ENCODE data around the gene SNRNP48.

The SNRNP48 gene, protein sequence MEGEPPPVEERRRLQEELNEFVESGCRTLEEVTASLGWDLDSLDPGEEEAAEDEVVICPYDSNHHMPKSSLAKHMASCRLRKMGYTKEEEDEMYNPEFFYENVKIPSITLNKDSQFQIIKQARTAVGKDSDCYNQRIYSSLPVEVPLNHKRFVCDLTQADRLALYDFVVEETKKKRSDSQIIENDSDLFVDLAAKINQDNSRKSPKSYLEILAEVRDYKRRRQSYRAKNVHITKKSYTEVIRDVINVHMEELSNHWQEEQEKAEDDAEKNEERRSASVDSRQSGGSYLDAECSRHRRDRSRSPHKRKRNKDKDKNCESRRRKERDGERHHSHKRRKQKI

DNA sequence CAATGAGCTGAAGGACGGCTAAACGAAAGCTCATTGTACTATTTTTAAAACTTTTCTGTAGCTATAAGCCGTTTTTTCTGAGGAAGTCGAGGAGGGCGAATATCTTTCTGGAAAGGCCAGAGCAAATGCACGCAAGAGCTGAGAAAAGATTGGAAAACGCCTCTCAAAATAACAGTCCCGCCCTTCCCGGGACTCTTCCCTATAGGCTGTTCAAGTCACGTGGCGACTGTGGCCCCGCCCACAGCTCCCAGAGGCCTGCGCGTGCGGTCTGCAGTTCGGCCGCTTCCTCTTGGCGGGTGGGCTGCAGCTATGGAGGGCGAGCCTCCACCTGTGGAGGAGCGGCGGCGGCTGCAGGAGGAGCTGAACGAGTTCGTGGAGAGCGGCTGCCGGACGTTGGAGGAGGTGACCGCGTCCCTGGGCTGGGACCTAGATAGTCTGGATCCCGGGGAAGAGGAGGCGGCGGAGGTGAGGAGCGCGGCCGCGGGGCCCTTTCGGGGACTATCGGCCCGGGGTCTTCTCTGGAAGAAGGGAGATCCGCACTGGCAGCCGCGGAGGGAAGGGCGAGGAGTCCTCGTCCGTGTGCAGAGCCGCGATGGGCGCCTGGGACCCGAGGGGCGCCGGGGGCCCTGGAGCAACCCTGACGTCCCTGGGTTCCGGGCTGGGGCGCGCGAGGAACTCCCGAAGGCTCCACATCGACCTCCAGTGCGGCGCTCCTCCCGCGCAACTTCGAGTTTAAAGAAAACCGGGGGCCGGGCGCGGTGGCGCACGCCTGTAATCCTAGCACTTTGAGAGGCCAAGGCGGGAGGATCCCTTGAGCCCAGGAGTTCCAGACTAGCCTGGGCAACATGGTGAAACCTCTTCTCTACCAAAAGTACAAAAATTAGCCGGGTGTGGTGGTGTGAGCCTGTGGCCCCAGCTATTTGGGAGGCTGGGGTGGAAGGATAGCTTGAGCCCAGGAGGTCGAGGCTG is at the start of gene SNRNP48:
Gene SNRNP48, plus strand, starts transcription at position 250 of the 969 bp plus-strand sequence. Its CDS starts 60 bp downstream, at position 310.
- DNase-seq, result peak; percentile 91

DNA sequence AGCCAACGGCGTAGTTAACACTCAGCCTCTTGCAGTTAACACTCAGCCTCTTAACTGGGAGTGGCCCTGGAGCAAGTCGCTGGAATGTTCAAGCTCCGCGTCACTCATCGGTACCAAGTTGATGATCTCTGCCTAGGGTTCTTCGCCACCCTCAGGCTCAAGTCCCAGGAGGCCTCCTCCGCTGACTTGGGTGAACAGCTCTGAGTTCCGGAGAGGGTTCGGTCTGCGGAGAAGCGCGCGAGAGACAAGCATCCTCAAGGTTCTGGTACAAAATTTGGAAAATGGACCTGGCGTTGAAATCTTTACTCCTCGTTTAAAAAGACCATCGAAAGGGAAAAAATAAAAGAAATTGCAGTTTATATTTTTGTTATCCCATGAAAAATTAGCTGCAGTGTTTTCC is 49.4 kb upstream of the SNRNP48 start:
- DNase-seq, result no peak

DNA sequence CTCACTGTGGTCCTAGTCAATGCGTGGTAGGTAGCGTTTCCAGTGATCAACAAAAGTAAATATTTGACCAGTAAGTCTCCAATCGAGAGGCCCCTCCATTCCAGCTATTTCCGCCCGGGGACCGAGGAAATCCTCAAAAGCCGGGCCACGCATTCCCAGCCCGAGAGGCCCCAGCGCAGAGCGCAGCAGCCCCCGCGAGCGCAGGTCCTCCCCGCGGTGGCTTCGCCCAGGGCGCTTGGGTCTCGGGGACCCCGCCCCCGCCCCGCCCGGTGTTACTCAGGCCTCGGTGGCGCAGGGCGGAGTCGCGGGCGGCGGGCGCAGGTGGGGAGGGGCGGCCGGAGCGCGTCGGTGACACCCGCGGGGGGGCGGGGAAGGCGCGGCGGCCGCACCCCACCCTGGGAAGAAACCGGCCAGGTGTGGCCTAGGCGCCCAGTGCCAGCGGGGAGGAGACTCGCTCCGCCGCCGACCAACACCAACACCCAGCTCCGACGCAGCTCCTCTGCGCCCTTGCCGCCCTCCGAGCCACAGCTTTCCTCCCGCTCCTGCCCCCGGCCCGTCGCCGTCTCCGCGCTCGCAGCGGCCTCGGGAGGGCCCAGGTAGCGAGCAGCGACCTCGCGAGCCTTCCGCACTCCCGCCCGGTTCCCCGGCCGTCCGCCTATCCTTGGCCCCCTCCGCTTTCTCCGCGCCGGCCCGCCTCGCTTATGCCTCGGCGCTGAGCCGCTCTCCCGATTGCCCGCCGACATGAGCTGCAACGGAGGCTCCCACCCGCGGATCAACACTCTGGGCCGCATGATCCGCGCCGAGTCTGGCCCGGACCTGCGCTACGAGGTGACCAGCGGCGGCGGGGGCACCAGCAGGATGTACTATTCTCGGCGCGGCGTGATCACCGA is 48.6 kb upstream of the SNRNP48 start, which contains the start of gene DSP:
Gene DSP, plus strand, starts transcription at position 497 of the 890 bp plus-strand sequence. Its CDS starts 245 bp downstream, at position 742.
- peak; percentile 49 for DNase-seq

DNA sequence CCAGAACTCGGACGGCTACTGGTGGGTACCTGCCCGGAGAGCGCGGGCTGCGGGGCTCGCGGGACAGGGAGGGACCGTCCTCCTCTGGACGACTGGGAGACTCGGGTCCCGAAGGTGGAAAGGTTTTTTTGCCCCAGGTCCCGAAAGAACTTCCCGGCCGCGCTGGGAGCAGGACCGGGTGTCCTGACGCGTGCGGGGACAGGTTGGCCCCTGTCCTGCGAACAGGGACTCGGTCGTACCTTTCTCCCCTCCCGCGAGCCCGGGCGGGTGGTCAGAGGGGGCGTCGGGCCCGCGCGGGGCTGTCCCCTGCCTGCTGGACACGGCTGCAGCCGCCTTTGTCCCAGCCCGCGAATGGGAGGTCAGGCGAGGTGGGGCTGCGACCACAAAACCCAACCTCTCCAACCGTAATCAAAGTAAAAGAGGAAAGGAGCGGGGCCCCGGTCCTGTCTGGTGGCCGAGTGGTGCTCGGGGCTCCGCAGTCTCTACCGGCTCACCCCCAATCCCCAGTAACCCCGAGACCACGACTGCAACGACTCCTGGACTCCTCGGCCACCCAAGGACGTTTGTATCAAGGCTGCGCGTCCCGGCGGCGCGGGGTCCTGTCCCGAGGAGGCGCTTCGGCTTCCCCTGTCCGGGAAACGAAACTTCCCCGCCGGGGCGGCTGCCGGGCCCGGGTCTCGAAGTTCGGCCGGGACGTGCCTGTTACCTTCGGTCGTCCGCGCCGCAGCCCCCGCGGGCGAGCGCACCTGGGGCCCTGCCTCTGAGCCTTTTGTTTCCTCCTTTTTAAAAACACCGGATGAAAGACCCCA is 47.7 kb upstream of the SNRNP48 start:
- DNase-seq, result no peak

DNA sequence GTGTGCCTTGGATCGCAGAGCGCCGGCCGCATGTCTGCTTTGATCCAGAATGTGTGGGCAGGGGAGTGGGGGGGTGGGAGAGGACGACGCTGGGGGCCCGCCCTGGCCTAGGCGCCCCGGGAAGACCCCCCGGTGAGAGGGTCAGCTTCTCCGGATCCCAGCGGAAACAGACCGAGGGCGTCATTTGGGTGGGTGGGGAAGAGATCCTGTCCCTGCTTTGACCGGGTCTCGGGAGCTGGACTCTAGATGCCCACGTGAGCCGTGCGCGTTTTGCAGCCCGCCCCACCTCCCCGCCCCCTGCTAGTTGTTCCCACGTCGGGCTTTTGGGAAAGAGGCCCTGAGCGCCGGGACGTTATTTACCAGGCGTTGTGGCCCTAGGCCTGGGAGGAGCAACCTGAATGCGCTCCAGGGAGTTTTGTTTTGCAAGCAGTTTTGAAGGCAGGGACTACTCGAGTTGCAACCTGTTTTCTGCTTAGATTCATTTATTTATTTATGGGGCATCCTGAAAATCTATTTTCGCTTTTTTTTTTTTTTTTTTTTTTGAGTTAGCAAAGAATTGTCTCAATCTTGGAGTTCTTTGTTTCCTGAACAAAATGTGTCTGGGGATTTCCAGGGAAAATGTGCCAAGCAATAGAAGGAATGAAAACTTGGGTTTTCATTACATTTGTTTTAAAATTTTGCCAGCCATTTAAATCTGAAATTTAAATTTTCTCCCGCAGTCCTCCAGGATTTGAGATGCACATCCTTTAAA is 46.9 kb upstream of the SNRNP48 start:
- peak; percentile 75 for DNase-seq

DNA sequence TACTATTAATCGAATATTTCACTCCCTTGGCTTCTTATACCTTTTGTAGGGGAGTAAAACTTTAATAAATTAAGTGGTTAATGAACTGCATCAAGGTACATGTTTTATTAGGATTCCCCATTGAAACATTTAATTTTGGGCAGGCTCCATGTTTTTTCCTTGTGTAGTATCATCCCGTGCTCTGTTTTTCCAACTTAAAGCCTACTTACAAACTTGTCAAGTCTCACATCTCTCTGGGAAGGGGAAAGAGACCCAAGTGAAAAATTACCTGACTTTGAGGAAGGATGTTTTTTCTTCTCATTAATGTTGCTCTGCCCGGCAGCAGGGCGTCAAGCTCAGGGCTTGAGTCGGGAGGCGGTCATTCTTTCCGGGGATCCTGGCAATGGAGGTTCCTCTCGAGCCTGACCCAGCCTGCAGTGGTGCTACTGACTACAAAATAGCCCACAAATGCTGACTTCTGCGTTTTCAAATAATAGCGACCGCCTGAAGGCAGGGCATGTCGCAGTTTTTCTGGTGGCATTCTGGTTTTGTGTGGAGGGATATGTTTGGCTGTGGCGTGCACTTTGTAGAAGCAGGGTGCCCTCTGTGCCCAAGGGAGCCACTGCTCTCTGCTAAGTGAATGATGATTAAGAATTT is 46.1 kb upstream of the SNRNP48 start:
- no peak for DNase-seq

DNA sequence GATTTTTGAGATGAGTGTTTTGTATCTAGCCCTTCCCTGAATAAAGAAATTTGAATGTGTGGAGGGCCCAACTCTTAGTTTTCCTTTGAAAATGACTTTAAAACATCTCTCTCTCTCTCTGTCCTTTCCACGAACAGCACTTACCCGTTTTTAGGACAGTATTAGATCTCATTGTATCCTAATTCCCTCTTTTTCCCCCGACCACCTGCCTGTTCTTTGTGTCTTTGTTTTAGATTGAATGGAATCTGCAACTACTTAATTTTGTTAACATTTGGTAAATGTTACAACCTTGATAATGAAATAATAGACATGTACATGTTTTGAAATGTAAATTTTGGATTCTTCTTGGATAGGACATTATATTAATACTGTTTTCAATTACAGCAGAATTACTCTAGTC is 45.4 kb upstream of the SNRNP48 start:
- DNase-seq, result no peak

DNA sequence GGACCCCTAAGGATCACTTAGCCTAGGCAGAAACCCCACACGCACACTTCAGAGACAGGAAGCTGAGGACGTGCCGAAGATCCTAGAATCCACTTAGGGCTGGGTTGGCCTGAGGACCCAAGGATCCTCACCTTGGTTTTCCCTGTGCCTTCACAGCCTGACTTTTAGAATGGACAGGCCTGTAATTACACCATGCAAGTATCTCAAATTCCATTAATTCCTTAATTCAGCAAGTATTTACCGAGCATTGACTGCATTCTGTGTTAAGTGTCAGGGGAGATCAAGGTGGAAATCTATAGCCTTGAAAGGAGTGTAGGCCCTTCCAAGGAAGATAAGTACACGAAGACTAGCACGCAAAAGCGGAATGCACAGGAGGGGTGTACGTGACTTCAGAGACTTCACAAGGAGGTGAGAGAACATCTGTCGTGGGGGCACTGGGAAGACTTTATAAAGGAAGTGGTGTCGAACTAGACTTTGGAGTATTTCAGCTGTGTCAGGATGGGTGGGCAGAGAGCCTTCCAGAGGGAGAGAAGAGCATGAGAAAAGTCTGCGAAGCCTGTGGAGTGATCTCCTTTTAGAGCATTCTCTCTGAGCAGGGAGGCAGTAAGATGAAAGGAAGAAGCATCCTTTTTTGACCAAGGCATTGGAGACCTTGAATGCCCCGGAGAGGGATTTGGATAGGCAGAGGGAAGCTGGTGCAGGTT is 44.5 kb upstream of the SNRNP48 start:
- no peak for DNase-seq

DNA sequence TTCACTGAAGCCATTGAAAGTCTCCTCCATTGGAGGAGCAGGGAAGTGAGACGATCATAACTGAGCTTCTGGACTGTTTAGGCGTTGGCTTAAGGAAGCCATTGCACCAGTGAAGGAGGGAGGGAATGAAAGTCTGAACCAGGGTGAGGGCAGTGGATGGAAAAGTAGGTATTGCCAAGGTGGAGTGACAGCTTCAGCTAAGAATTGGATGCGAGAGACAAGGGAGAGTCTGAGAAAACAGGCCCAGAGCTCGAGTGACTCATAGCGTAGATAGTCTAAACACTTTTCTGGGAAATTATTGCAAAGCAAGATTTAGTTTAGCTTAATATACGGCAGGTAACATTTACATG is 44.0 kb upstream of the SNRNP48 start:
- no peak for DNase-seq

DNA sequence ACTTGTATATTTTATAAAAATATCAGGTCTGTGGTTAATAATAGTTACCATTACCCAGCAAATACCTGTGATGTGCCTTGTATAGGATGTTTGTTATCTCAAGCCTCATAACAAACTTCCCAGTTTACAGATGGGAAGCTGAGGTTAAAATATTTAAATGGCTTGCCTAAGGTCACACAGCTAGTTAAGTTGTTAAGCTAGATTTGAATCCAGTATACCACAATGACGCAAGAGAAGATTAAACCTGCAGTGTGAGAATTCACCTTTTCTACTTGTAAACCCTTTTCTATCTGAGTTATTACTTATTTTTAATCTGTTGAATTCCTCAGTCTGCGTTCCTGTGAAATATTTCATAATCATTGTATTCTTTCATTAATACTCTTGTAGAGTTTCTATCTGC is 43.6 kb upstream of the SNRNP48 start:
- no peak for DNase-seq

DNA sequence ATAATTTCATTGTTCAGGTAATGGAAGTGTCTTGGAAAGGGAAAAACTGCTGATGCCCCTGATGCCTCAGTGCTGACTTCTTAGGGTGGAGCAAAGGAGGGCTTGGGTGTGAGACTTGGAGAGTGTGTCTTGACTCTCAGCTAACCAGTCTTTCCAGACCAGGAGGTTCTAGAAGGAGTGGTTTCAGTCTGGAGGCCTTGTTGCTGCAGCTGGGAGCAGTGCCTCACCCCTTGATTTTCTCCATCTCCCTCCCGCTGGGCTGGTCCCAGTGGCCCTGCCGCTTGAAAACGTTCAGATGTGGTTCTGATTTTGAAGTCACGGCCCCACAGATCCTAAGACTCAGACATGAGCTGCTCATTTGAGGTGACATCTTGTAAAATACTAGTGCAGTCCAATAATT is 43.1 kb upstream of the SNRNP48 start:
- DNase-seq, result no peak

DNA sequence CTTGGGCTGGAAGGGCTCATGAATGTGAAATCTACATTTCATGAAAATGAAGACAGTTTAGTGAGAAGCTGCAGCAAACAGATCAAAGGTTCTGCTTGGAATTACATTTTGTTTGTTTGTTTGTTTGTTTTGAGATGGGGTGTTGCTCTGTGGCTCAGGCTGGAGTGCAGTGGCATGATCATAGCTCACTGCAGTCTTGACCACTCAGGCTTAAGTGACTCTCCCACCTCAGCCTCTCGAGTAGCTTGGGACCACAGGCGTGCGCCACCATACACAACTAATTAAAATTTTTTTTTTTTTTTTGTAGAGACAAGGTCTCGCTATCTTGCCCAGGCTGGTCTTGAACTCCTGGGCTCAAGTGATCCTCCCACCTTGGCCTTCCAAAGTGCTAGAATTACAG is 42.7 kb upstream of the SNRNP48 start:
- DNase-seq, result no peak

DNA sequence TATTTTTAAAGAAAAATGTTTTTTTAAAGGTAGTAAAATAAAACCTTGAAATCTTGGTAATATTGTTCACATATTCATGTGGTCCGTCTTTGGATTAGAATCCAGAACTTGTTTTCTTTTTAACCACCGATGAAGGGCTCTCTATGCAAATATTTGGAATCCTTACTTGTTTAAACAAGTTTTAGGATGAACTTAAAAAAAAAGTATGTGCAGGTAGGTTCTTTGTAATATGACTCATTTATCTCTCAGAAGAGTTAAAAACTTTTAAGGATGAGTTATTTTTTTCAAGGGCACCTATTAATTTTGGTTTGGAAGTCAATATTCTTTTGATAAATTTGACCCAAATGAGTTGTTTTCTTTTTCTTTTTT is 39.6 kb upstream of the SNRNP48 start:
- DNase-seq, result no peak

DNA sequence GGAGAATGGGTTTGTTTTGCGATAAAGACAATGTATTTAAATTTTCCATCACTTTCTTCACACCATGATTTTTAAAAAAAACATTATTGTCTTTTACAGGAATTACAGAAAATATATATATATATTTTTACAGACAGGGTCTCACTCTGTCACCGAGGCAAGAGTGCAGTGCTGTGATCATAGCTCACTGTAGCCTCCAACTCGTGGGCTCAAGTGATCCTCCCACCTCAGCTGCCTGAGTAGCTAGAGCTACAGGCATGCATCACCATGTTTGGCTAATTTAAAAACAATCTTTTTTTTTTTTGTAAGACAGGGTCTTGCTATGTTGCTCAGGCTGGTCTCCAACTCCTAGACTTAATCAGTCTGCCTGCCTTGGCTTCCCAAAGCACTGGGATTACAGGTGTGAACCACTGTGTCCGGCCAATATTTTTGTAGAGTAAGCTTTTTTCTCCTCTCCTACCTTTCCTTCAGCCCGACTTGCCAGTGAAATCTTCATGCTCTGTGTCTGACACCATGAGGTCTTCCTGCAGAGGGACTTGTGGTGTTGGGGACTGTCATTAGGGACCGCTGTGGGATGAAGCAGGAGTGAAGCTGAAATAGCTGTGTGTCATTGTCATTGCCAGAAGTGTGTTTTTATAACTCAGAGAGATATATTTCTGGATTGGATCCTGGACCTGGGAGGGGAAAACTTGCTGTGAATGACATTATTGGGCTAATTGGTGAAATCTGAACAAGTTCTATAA is 35.3 kb upstream of the SNRNP48 start:
- no peak for DNase-seq

DNA sequence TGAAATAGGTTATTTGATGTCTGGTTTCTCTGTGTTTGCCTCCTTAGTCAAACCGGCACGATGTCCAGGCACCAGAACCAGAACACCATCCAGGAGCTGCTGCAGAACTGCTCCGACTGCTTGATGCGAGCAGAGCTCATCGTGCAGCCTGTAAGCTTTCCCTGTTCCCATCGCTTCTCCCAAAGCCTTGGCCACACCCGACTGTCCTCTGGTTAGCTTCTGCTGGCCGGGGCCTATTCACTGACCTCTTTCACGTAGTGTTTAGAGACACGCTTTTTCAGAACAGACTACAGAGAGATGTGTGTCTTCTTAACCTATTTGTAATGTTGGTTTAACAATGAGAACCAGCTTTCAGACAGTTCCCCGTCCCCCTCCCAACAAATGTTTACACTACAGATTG is 34.3 kb upstream of the SNRNP48 start:
- no peak for DNase-seq

DNA sequence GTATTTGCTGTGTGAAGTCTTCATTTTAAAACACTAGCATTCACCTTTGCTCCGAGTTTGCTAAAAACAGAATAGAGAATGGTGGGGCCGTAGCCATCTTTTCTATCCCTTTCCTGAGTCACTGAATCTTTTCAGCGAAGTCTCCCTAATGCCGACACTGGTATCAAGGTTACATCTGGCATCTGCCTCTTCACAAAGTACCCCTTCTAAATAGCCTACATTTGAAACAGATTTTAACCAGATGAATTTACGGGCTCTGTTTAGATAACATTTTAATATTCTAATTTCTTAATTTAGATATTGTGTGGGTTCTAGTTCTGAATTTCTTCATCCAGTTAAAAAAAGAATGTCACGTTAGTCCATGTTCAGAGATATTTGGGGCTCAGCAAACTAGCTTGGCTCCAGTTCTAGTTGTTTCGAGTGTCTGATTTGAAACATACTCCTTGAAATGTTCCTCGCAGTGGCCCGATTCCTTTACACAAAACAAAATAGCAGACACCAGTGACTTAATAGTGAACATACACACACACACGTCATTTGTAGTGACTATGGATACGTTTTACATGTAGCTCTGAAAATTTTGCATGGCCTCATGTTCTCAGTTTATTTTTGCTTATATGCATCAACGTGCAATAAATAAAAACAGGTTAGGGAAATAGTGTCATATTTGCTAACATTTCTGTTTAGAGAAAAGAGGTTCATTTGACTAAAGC is 33.4 kb upstream of the SNRNP48 start:
- no peak for DNase-seq

DNA sequence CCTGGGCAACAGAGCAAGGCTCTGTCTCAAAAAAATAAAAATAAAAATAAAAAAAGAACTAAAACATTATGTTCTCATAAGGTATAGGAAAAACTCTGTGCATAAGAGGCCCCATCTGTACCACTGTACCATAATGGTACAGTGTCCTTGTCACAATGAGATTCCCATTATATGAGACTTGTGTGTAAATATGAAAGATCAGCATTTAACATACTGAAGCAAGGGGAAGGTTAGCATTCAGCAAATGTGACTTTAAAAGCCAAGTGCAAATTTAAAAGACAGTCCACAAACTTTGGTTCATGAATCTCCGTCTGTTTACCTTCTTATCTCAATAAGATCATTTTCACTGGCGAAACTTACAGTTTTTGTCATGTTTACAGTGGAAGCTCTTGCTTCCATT is 32.3 kb upstream of the SNRNP48 start:
- no peak for DNase-seq

DNA sequence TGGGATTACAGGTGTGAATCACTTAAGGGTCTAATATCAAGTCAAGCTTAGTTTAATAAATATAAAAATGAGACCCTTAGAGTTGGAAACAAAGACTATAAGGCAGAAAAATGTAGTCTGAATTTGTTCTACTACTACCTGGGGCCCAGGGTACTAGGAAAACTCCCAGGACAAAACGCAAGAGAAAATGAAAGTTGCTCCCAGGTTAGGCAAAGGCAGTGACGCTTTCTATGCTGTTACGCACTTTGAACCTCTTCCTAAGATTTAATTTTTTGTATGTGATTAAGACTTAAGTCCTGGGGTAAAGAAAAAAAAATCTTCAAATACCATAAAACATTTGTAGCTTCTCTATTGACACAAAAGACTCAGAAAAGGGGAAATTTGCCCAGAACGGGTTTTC is 31.2 kb upstream of the SNRNP48 start:
- DNase-seq, result no peak

DNA sequence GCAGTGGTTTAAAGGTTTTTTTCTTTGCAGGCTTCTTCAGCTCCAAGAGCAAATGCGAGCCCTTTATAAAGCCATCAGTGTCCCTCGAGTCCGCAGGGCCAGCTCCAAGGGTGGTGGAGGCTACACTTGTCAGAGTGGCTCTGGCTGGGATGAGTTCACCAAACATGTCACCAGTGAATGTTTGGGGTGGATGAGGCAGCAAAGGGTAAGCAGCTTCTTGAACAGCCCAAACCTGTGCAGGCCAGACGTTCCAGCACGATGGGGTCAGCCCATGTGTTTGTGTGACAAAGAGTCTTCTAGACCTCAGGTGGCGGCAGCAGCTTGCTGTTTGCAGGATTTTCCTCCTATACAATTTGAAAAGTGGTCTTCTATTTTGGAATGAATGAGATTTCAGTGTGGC is 30.8 kb upstream of the SNRNP48 start:
- no peak for DNase-seq
